DOHH2 (cell line): Measurements from ENCODE around the gene LRP4.

ENCODE experiments used
- H3F3A ChIP-seq: fragments of 200-600 bp; sonication (generic), shearing (Covaris generic); 2 replicates; pipeline ENCODE4 v1.6.0; 2016; ENCODE audit warnings: antibody characterized with exemption, mild to moderate bottlenecking; ENCODE audit not compliant: control insufficient read depth, insufficient read depth
- H3K27ac ChIP-seq: fragments of 200-600 bp; sonication (generic); 2 replicates; pipeline ENCODE4 v1.5.1; 2014; ENCODE audit warnings: low read depth, mild to moderate bottlenecking, low read length, moderate library complexity
- H3K27me3 ChIP-seq: fragments of 200-600 bp; sonication (generic); 2 replicates; pipeline ENCODE4 v1.6.1; 2014; ENCODE audit warnings: mild to moderate bottlenecking, low read length, mixed read lengths; ENCODE audit not compliant: control insufficient read depth
- H3K36me3 ChIP-seq: fragments of 200-600 bp; sonication (generic); 2 replicates; pipeline ENCODE4 v1.6.1; 2014; ENCODE audit warnings: mild to moderate bottlenecking, low read length, moderate library complexity, mixed read lengths; ENCODE audit not compliant: control insufficient read depth
- H3K4me1 ChIP-seq: fragments of 200-600 bp; sonication (generic); 2 replicates; pipeline ENCODE4 v1.6.1; 2014; ENCODE audit warnings: mild to moderate bottlenecking, low read length, mixed read lengths; ENCODE audit not compliant: control insufficient read depth
- H3K4me2 ChIP-seq: fragments of 200-600 bp; sonication (generic); 2 replicates; pipeline ENCODE4 v1.6.0; 2014; ENCODE audit warnings: mild to moderate bottlenecking, low read length, moderate library complexity
- H3K4me3 ChIP-seq: fragments of 200-600 bp; sonication (generic); 2 replicates; pipeline ENCODE4 v1.5.1; 2014; ENCODE audit warnings: mild to moderate bottlenecking, low read length, mixed read lengths
- H3K79me2 ChIP-seq: fragments of 200-600 bp; sonication (generic); 2 replicates; pipeline ENCODE4 v1.6.1; 2014; ENCODE audit warnings: mild to moderate bottlenecking, low read length, mixed read lengths; ENCODE audit not compliant: control insufficient read depth
- H3K9me2 ChIP-seq: fragments of 200-600 bp; sonication (generic); replicated peaks from 2 replicates; pipeline ENCODE4 v1.6.1; 2014; ENCODE audit warnings: mild to moderate bottlenecking, low read length, mixed read lengths; ENCODE audit not compliant: control insufficient read depth
- H3K9me3 ChIP-seq: fragments of 200-600 bp; sonication (generic); 2 replicates; pipeline ENCODE4 v1.6.1; 2014; ENCODE audit warnings: antibody characterized with exemption, low read length, mixed read lengths; ENCODE audit not compliant: control insufficient read depth, insufficient read depth
- H4K20me1 ChIP-seq: fragments of 200-600 bp; sonication (generic); 2 replicates; pipeline ENCODE4 v1.6.0; 2014; ENCODE audit warnings: low read depth, mild to moderate bottlenecking, antibody characterized with exemption, low read length, moderate library complexity; ENCODE audit not compliant: control insufficient read depth, insufficient read depth
- EZH2phosphoT487 ChIP-seq: fragments of 200-600 bp; sonication (generic); IDR thresholded peaks from 2 replicates; pipeline ENCODE4 v1.6.1; 2017; ENCODE audit warnings: borderline replicate concordance, mild to moderate bottlenecking, antibody characterized with exemption, low read length, moderate library complexity, mixed read lengths
- TF ChIP-seq, protein P1 (sequence below): fragments of 200-600 bp; sonication (generic); IDR thresholded peaks from one replicate; pipeline ENCODE4 v1.5.1; 2014; ENCODE audit warnings: antibody characterized with exemption, mild to moderate bottlenecking, low read depth, low read length; ENCODE audit not compliant: poor library complexity, severe bottlenecking

LRP4 gene

DNA sequence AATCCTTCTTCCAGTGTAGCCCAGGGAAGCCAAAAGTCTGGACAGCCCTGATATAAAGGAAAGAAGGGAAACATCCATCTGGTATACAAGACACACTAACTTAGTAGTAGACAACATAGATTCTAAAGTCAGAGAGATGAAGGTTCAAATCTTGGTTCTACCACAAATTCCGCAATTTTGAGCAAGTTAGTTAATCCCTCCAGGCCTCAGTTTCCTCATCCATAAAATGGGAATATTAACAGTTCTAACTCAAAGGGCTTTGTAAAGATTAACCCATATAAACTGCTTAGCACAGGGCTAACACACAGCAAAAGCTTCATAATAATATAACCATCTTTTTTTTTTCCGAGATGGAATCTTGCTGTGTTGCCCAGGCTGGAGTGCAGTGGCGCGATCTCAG, 10.7 kb downstream of the LRP4 start:
- H3K79me2 ChIP-seq = no peaks in the 10 kb centered on the region
- TF ChIP-seq EZH2phosphoT487 = no peak
- TF ChIP-seq, protein P1, sequence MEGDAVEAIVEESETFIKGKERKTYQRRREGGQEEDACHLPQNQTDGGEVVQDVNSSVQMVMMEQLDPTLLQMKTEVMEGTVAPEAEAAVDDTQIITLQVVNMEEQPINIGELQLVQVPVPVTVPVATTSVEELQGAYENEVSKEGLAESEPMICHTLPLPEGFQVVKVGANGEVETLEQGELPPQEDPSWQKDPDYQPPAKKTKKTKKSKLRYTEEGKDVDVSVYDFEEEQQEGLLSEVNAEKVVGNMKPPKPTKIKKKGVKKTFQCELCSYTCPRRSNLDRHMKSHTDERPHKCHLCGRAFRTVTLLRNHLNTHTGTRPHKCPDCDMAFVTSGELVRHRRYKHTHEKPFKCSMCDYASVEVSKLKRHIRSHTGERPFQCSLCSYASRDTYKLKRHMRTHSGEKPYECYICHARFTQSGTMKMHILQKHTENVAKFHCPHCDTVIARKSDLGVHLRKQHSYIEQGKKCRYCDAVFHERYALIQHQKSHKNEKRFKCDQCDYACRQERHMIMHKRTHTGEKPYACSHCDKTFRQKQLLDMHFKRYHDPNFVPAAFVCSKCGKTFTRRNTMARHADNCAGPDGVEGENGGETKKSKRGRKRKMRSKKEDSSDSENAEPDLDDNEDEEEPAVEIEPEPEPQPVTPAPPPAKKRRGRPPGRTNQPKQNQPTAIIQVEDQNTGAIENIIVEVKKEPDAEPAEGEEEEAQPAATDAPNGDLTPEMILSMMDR = no peak
- no peaks in the 10 kb centered on the region for H3K36me3 ChIP-seq
- H4K20me1 ChIP-seq = no peaks in the 10 kb centered on the region
- peaks cover 11% of the 10 kb centered on the region for H3K4me1 ChIP-seq
- no peaks in the 10 kb centered on the region for H3K9me2 ChIP-seq
- no peaks in the 10 kb centered on the region for H3K9me3 ChIP-seq
- no peaks in the 10 kb centered on the region for H3F3A ChIP-seq
- no peak overlapping the region for H3K27ac ChIP-seq
- H3K27me3 ChIP-seq = no peaks in the 10 kb centered on the region
- H3K4me2 ChIP-seq = no peak overlapping the region
- no peak overlapping the region for H3K4me3 ChIP-seq

DNA sequence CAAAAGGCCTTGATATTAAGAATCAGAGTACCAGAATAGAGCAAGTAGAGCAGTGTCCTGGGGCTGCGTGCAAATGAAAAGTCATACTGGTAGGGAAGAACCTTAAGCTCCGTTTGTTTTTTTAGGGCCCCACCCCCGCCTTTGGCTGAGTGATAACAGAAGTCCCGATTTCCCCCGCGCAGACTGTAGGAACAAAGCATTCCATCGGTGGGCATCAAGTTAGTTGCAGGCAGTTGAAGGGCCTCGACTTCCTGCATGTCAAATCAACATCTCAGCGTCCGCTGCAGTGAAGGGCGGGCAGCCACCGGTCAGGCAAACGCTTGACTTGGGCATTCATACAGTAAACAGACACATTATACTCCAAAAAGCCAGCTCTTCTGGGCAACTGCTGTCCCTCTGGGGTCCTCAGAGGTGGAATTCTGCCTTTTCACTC, 11.7 kb downstream of the LRP4 start:
- H3K4me1 ChIP-seq = peaks cover 9% of the 10 kb centered on the region
- H3K36me3 ChIP-seq = no peaks in the 10 kb centered on the region
- no peaks in the 10 kb centered on the region for H3K27me3 ChIP-seq
- no peaks in the 10 kb centered on the region for H3K79me2 ChIP-seq
- H3F3A ChIP-seq = no peaks in the 10 kb centered on the region
- TF ChIP-seq, protein P1 = no peak
- TF ChIP-seq EZH2phosphoT487 = no peak
- H3K27ac ChIP-seq = no peak overlapping the region
- no peaks in the 10 kb centered on the region for H4K20me1 ChIP-seq
- H3K4me3 ChIP-seq = no peak overlapping the region
- H3K4me2 ChIP-seq = no peak overlapping the region
- no peaks in the 10 kb centered on the region for H3K9me3 ChIP-seq
- no peaks in the 10 kb centered on the region for H3K9me2 ChIP-seq

DNA sequence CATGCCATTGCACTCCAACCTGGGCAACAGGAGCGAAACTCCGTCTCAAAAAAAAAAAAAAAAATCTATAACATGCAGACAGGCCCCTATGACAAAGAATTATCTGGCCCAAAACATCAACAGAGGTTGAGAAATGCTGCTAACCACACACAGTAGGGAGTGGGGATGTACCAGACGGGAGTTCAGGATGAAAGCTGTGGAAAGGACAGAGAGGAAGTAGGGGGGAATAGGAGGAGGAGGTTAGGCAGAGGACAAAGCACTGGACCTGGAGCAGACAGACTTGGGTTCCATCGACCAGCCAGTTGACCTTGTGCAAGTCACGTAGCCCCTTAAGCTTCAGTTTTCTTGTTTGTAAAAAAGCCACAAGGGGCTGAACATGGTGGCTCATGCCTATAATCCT, 12.5 kb downstream of the LRP4 start:
- H3K4me1 ChIP-seq = peaks cover 9% of the 10 kb centered on the region
- no peaks in the 10 kb centered on the region for H3K9me2 ChIP-seq
- H3K4me2 ChIP-seq = no peak overlapping the region
- H3K36me3 ChIP-seq = no peaks in the 10 kb centered on the region
- H4K20me1 ChIP-seq = no peaks in the 10 kb centered on the region
- no peak overlapping the region for H3K27ac ChIP-seq
- no peaks in the 10 kb centered on the region for H3K9me3 ChIP-seq
- H3K79me2 ChIP-seq = no peaks in the 10 kb centered on the region
- no peak for TF ChIP-seq EZH2phosphoT487
- TF ChIP-seq, protein P1 = no peak
- no peak overlapping the region for H3K4me3 ChIP-seq
- H3F3A ChIP-seq = no peaks in the 10 kb centered on the region
- no peaks in the 10 kb centered on the region for H3K27me3 ChIP-seq
